H9 (cell line): ENCODE measurements around the gene MEF2C. TPM values are rescaled to one million over a fixed set of nuclear protein-coding genes. Genes with fewer than 3 reads are reported as not detected.

ENCODE experiments used
- DNase-seq: peaks from one replicate; pipeline ENCODE4 v3.0.0-alpha.2; 2017
- H2AFZ ChIP-seq: one replicate; pipeline ENCODE4 v1.6.1; 2013; ENCODE audit warnings: mild to moderate bottlenecking, low read length, control low read depth, moderate library complexity
- H2AK5ac ChIP-seq: 2 replicates; pipeline ENCODE4 v1.6.1; 2013; ENCODE audit warnings: low read length, control low read depth, mixed read lengths; ENCODE audit not compliant: insufficient read length
- H2BK120ac ChIP-seq: one replicate; pipeline ENCODE4 v1.6.1; 2013; ENCODE audit warnings: low read depth, mild to moderate bottlenecking, low read length, control low read depth, inconsistent platforms; ENCODE audit not compliant: poor library complexity, severe bottlenecking
- H2BK12ac ChIP-seq: 2 replicates; pipeline ENCODE4 v1.6.1; 2013; ENCODE audit warnings: low read length, control low read depth, mixed read lengths, low read depth; ENCODE audit not compliant: insufficient read length
- H2BK15ac ChIP-seq: 2 replicates; pipeline ENCODE4 v1.6.1; 2013; ENCODE audit warnings: low read depth, low read length, control low read depth
- H2BK20ac ChIP-seq: one replicate; pipeline ENCODE4 v1.6.1; 2013; ENCODE audit warnings: low read depth, mild to moderate bottlenecking, low read length, control low read depth, inconsistent platforms; ENCODE audit not compliant: poor library complexity, severe bottlenecking
- H2BK5ac ChIP-seq: 2 replicates; pipeline ENCODE4 v1.6.1; 2013; ENCODE audit warnings: low read length, control low read depth, mixed read lengths; ENCODE audit not compliant: insufficient read length
- H3K14ac ChIP-seq: 2 replicates; pipeline ENCODE4 v1.6.1; 2013; ENCODE audit warnings: low read length, control low read depth; ENCODE audit not compliant: insufficient read depth
- H3K18ac ChIP-seq: 2 replicates; pipeline ENCODE4 v1.6.1; 2013; ENCODE audit warnings: low read depth, mild to moderate bottlenecking, mixed read lengths, low read length, control low read depth; ENCODE audit not compliant: insufficient read length
- H3K23ac ChIP-seq: 2 replicates; pipeline ENCODE4 v1.6.1; 2013; ENCODE audit warnings: low read length, control low read depth, mixed read lengths, low read depth; ENCODE audit not compliant: insufficient read length
- H3K23me2 ChIP-seq: 2 replicates; pipeline ENCODE4 v1.6.1; 2013; ENCODE audit warnings: low read depth, mild to moderate bottlenecking, mixed read lengths, low read length, control low read depth; ENCODE audit not compliant: insufficient read length, poor library complexity, severe bottlenecking
- H3K27ac ChIP-seq: 2 replicates; pipeline ENCODE4 v1.5.1; 2013; ENCODE audit warnings: low read length, control low read depth, mixed read lengths, low read depth; ENCODE audit not compliant: insufficient read length
- H3K27me3 ChIP-seq: 2 replicates; pipeline ENCODE4 v1.6.1; 2013; ENCODE audit warnings: low read length, control low read depth, inconsistent platforms; ENCODE audit not compliant: insufficient read depth
- H3K4ac ChIP-seq: 2 replicates; pipeline ENCODE4 v1.6.1; 2013; ENCODE audit warnings: low read depth, mild to moderate bottlenecking, control low read depth, inconsistent platforms, low read length, moderate library complexity
- H3K4me1 ChIP-seq: 2 replicates; pipeline ENCODE4 v1.6.1; 2013; ENCODE audit warnings: low read length, control low read depth, inconsistent platforms; ENCODE audit not compliant: insufficient read depth
- H3K4me2 ChIP-seq: 2 replicates; pipeline ENCODE4 v1.6.1; 2013; ENCODE audit warnings: low read length, control low read depth, mixed read lengths; ENCODE audit not compliant: insufficient read length, insufficient read depth
- H3K56ac ChIP-seq: 2 replicates; pipeline ENCODE4 v1.6.1; 2013; ENCODE audit warnings: low read depth, mild to moderate bottlenecking, mixed read lengths, low read length, control low read depth; ENCODE audit not compliant: insufficient read length
- H3K79me1 ChIP-seq: 2 replicates; pipeline ENCODE4 v1.6.1; 2013; ENCODE audit warnings: low read depth, mild to moderate bottlenecking, moderate library complexity, low read length, control low read depth, inconsistent platforms; ENCODE audit not compliant: insufficient read depth, poor library complexity, severe bottlenecking
- H3K79me2 ChIP-seq: 2 replicates; pipeline ENCODE4 v1.6.1; 2013; ENCODE audit warnings: low read length, control low read depth, inconsistent platforms; ENCODE audit not compliant: insufficient read depth
- H3K9ac ChIP-seq: 2 replicates; pipeline ENCODE4 v1.6.1; 2013; ENCODE audit warnings: low read length, control low read depth, mixed read lengths; ENCODE audit not compliant: insufficient read length; ENCODE audit errors: extremely low read depth
- H3K9me3 ChIP-seq: one replicate; pipeline ENCODE4 v1.6.1; 2013; ENCODE audit warnings: low read depth, low read length, inconsistent platforms; ENCODE audit not compliant: control insufficient read depth
- H3T11ph ChIP-seq: one replicate; pipeline ENCODE4 v1.6.1; 2013; ENCODE audit warnings: mild to moderate bottlenecking, low read length, control low read depth, inconsistent platforms
- H4K20me1 ChIP-seq: one replicate; pipeline ENCODE4 v1.6.1; 2013; ENCODE audit not compliant: control insufficient read depth, insufficient read length, insufficient read depth
- H4K5ac ChIP-seq: 2 replicates; pipeline ENCODE4 v1.6.1; 2013; ENCODE audit warnings: low read depth, mild to moderate bottlenecking, mixed read lengths, low read length, control low read depth; ENCODE audit not compliant: insufficient read length
- H4K8ac ChIP-seq: replicated peaks from 2 replicates; pipeline ENCODE4 v1.6.1; 2013; ENCODE audit warnings: low read length, control low read depth, mixed read lengths, low read depth; ENCODE audit not compliant: insufficient read length
- H4K91ac ChIP-seq: 2 replicates; pipeline ENCODE4 v1.6.1; 2013; ENCODE audit warnings: low read depth, mild to moderate bottlenecking, moderate library complexity, mixed read lengths, low read length, control low read depth; ENCODE audit not compliant: insufficient read length
- H3K27ac Mint-ChIP-seq, 3 experiments: 2 replicates in 2 of 3; 3 replicates in 1 of 3; pipeline ENCODE4 v1.8.0; 2020 to 2021; ENCODE audit warnings: mixed read lengths in 3 of 3, mild to moderate bottlenecking in 1 of 3, moderate library complexity in 1 of 3
- H3K27me3 Mint-ChIP-seq: 2 replicates; pipeline ENCODE4 v1.8.0; 2021; ENCODE audit warnings: low read depth, mild to moderate bottlenecking, moderate library complexity, mixed read lengths
- H3K36me3 Mint-ChIP-seq, 3 experiments: 2 replicates in 2 of 3; 3 replicates in 1 of 3; pipeline ENCODE4 v1.8.0; 2020 to 2021; ENCODE audit warnings: low read depth in 3 of 3, mixed read lengths in 3 of 3; ENCODE audit not compliant: insufficient read depth in 1 of 3
- H3K4me1 Mint-ChIP-seq, 2 experiments: 2 replicates each; pipeline ENCODE4 v1.8.0; 2020; ENCODE audit warnings: mixed read lengths in 2 of 2
- H3K4me3 Mint-ChIP-seq, 2 experiments: 2 replicates in 1 of 2; 3 replicates in 1 of 2; pipeline ENCODE4 v1.8.0; 2020 to 2021; ENCODE audit warnings: mild to moderate bottlenecking in 2 of 2, mixed read lengths in 2 of 2, moderate library complexity in 1 of 2
- H3K9me3 Mint-ChIP-seq, 2 experiments: 2 replicates in 1 of 2; 3 replicates in 1 of 2; pipeline ENCODE4 v1.8.0; 2020; ENCODE audit warnings: mild to moderate bottlenecking in 2 of 2, mixed read lengths in 2 of 2, moderate library complexity in 1 of 2
- CTCF ChIP-seq: fragments of 200-600 bp; sonication (generic); conservative IDR thresholded peaks from 3 replicates; pipeline ENCODE4 v1.8.0; 2021; ENCODE audit warnings: antibody characterized with exemption, mild to moderate bottlenecking
- WGBS: extraction: QIAGEN DNeasy Blood & Tissue Kit; methylation state at CpG from one replicate; pipeline ENCODE4 v1.1.7; 2013; ENCODE audit warnings: missing lambda C conversion rate, low lambda C conversion rate, mixed read lengths; ENCODE audit not compliant: insufficient read length; ENCODE audit errors: extremely low coverage; 5-methylcytosine and 5-hydroxymethylcytosine counted together
- total RNA-seq: library from RNA; stranded (reverse); gene quantifications from 2 replicates; pipeline ENCODE4 v1.2.1, GENCODE V29; 2021

The MEF2C gene
- total RNA-seq, 1 experiment from 2014 or later, result 0.11 TPM

GRCh38 chr5:88708682-88709398 lies 174.1 kb downstream of the MEF2C start:
- Histone ChIP-seq H3K27me3 (no peaks in the 10 kb centered on the region), H2AFZ (no peak overlapping the region), H4K20me1 (no peaks in the 10 kb centered on the region), H3T11ph (no peak overlapping the region), H2BK12ac (no peak overlapping the region), H4K91ac (no peak overlapping the region), H3K4me1 (peaks cover 15% of the 10 kb centered on the region; the same call in 1 of the 2 replicates), H3K79me2 (no peaks in the 10 kb centered on the region), H4K5ac (no peak overlapping the region), H2BK5ac (no peak overlapping the region), H3K79me1 (no peaks in the 10 kb centered on the region), H2BK120ac (no peak overlapping the region), H3K23ac (no peak overlapping the region), H3K9ac (no peak overlapping the region), H3K56ac (no peak overlapping the region), H2BK15ac (no peak overlapping the region), H3K14ac (no peak overlapping the region), H2BK20ac (no peak overlapping the region), H2AK5ac (no peak overlapping the region), H4K8ac (no peak overlapping the region), H3K4ac (no peak overlapping the region), H3K9me3 (no peaks in the 10 kb centered on the region), H3K18ac (no peak overlapping the region), H3K27ac (no peak overlapping the region), H3K4me2 (peak overlapping the region; percentile 6), H3K23me2 (no peaks in the 10 kb centered on the region)
- WGBS, result no CpG with 5 or more reads among the region's 2 CpGs
- TF ChIP-seq CTCF, result no peak
- Mint-ChIP-seq H3K27me3 (no peaks in the 10 kb centered on the region), H3K36me3 (no peaks in the 10 kb centered on the region; a peak in 1 of 7 replicates), H3K4me1 (peaks cover 18 to 26% of the 10 kb centered on the region in 2 experiments), H3K9me3 (no peaks in the 10 kb centered on the region), H3K4me3 (no peak overlapping the region; a peak in 1 of 5 replicates), H3K27ac (peak overlapping the region in 1 of 3 experiments; percentile 58; a peak in 2 of 7 replicates)
- no peak for DNase-seq
